ENCODE measurements around the gene FIGN. TPM values are rescaled to one million over a fixed set of nuclear protein-coding genes. Genes with fewer than 3 reads are reported as not detected.

The FIGN gene
- total and polyA plus RNA-seq, 9 of the 15 experiments (the other 6 are each of a cell fraction or from before 2014, with no cell fraction given), result 0.02 TPM; not detected in 8

DNA sequence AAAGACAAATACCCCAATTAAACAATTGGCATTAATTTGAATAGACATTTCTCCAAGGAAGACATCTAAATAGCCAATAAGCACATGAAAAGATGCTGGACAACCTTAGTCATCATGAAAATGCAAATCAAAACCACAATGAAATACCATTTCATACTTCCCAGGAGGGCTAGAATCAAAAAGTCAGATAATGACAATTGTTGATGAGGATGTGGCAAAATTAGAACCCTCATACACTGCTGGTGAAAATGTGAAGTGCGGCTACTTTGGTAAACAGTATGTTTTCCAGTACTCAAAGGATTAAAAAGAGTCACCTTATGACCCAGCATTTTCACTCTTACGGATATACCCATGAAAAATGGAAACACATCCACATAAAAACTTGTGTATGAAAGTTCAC lies 91.6 kb downstream of the FIGN start:
- DNase-seq (ENCODE audit: extremely low read depth in 1 of 4, low spot score in 3 of 4) (no peak), ATAC-seq (no peak), FAIRE-seq (no peak)
- Histone ChIP-seq H3K79me2 (ENCODE audit: control insufficient read depth, insufficient read depth, low read length) (no peaks in the 10 kb centered on the region), H3K9me1 (ENCODE audit: control insufficient read depth, insufficient read depth, low read length) (no peaks in the 10 kb centered on the region), H3K9me3 (replicated peaks; ENCODE audit: control insufficient read depth, insufficient read depth, low read depth, low read length) (no peaks in the 10 kb centered on the region; the same call in 1 of the 2 replicates), H3K4me3 (no peak overlapping the region), H3K4me2 (ENCODE audit: insufficient read depth, low read length) (no peak overlapping the region), H3K27me3 (ENCODE audit: control insufficient read depth in 2 of 2, insufficient read depth in 2 of 2, low read length in 2 of 2) (no peaks in the 10 kb centered on the region), H3K36me3 (ENCODE audit: control insufficient read depth, insufficient read depth, low read length) (no peaks in the 10 kb centered on the region), H4K20me1 (replicated peaks; ENCODE audit: control insufficient read depth, insufficient read depth, low read length) (no peaks in the 10 kb centered on the region), H3K4me1 (replicated peaks in 1 of 2; ENCODE audit: control insufficient read depth in 2 of 2, insufficient read depth in 2 of 2, low read length in 2 of 2) (no peaks in the 10 kb centered on the region), H2AFZ (ENCODE audit: low read depth, low read length) (no peak overlapping the region), H3K9ac (ENCODE audit: insufficient read depth in 1 of 2, low read depth in 2 of 2, low read length in 2 of 2) (no peak overlapping the region), H3K27ac (ENCODE audit: extremely low read depth, low read depth, low read length) (no peak overlapping the region)
- 4% methylated on average over 2 of the region's 2 CpGs for WGBS (ENCODE audit: insufficient coverage, low coverage, missing lambda C conversion rate)
- no TSS peak for BruUV-seq (replicated peaks)
- CTCF ChIA-PET (ENCODE audit: low intra/inter-chr PET ratio), result no interaction called here
- in situ Hi-C loops (cut with MboI) (no loop called here), intact Hi-C loops (cut with micrococcal nuclease) (no loop called here)
- POLR2A ChIA-PET, result no interaction called here
- TF ChIP-seq ZNF764 (CRISPR knock-in tag; IDR thresholded peaks at IDR 0.05; ENCODE audit: low read depth) (no peak), SAP30 (IDR thresholded peaks at IDR 0.05; ENCODE audit: borderline replicate concordance, insufficient read depth, low read depth, low read length, poor library complexity, severe bottlenecking) (no peak), SIX5 (IDR thresholded peaks at IDR 0.05; ENCODE audit: borderline replicate concordance in 1 of 2, insufficient read depth in 1 of 2, low read depth in 1 of 2, low read length in 2 of 2) (no peak), SRSF9 (IDR thresholded peaks at IDR 0.05; ENCODE audit: borderline replicate concordance, low read depth, low read length) (no peak), ZNF518B (CRISPR knock-in tag; IDR thresholded peaks at IDR 0.05) (no peak), KDM4B (IDR thresholded peaks at IDR 0.05; ENCODE audit: borderline replicate concordance in 2 of 2, low read depth in 1 of 2) (no peak), CSDE1 (IDR thresholded peaks at IDR 0.05) (no peak), COPS2 (conservative IDR thresholded peaks at IDR 0.05) (no peak), TSHZ1 (CRISPR knock-in tag; IDR thresholded peaks at IDR 0.05) (no peak)
- TF ChIP-seq, protein P1, sequence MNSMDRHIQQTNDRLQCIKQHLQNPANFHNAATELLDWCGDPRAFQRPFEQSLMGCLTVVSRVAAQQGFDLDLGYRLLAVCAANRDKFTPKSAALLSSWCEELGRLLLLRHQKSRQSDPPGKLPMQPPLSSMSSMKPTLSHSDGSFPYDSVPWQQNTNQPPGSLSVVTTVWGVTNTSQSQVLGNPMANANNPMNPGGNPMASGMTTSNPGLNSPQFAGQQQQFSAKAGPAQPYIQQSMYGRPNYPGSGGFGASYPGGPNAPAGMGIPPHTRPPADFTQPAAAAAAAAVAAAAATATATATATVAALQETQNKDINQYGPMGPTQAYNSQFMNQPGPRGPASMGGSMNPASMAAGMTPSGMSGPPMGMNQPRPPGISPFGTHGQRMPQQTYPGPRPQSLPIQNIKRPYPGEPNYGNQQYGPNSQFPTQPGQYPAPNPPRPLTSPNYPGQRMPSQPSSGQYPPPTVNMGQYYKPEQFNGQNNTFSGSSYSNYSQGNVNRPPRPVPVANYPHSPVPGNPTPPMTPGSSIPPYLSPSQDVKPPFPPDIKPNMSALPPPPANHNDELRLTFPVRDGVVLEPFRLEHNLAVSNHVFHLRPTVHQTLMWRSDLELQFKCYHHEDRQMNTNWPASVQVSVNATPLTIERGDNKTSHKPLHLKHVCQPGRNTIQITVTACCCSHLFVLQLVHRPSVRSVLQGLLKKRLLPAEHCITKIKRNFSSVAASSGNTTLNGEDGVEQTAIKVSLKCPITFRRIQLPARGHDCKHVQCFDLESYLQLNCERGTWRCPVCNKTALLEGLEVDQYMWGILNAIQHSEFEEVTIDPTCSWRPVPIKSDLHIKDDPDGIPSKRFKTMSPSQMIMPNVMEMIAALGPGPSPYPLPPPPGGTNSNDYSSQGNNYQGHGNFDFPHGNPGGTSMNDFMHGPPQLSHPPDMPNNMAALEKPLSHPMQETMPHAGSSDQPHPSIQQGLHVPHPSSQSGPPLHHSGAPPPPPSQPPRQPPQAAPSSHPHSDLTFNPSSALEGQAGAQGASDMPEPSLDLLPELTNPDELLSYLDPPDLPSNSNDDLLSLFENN (IDR thresholded peaks at IDR 0.05; ENCODE audit: low read depth in 2 of 2, low read length in 2 of 2), result no peak

All from K562 (cell line).